ENCODE results near the gene FOXP1.

GRCh38 chr3:71400986-71401451 lies 182.5 kb downstream of the FOXP1 start:
- TF ChIP-seq CTCF (IDR thresholded peaks at IDR 0.05; ENCODE audit: poor library complexity) (no peak), EZH2 (IDR thresholded peaks at IDR 0.05; ENCODE audit: borderline replicate concordance) (no peak), EZH2phosphoT487 (IDR thresholded peaks at IDR 0.05; ENCODE audit: low read depth, severe bottlenecking, unreplicated experiment) (no peak)
